ENCODE results near the gene POLR2L.

- TF ChIP-seq CTCF (IDR thresholded peaks at IDR 0.05; ENCODE audit: insufficient read depth, low read length, poor library complexity, severe bottlenecking): no peak
- TF ChIP-seq EZH2phosphoT487 (conservative IDR thresholded peaks at IDR 0.05; ENCODE audit: low read length): no peak
Observed at GRCh38 chr11:811446-812245, 30.7 kb downstream of the POLR2L start.
